Stimulated activated CD4-positive, alpha-beta T cell treated with anti-CD3 and anti-CD28 coated beads, Interleukin-12 subunit alpha, Interleukin-12 subunit beta, amount 100 ng/mL, for 24 hours (primary cell): ENCODE results near the gene CD55.

Experiments
- DNase-seq, 2 experiments: peaks; one replicate each; pipeline ENCODE4 v3.0.0-alpha.2; 2020; ENCODE audit warnings: low read depth in 2 of 2

The CD55 gene

GRCh38 chr1:207321079-207321789 is at the start of gene CD55:
Gene CD55, plus strand, starts transcription at chr1:207321678. Its CDS starts 88 bp downstream, at chr1:207321766.
- DNase-seq = peak; percentile 96 to 97

DNA sequence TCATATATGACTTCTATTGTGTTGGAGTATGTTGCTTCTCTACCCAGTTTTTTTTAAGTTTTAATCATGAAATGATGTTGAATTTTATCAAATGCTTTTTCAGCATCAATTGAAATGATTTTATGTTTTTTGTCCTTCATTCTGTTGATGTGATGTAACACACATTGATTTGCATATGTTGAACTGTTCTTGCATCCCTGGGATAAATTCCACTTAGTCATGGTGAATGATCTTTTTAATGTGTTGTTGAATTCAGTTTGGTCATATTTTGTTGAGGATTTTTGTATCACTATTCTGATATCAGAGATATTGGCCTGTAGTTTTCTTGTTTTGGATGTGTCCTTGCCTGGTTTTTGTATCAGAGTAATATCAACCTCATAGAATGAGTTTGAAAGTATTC is 46.6 kb upstream of the CD55 start:
- DNase-seq = no peak

DNA sequence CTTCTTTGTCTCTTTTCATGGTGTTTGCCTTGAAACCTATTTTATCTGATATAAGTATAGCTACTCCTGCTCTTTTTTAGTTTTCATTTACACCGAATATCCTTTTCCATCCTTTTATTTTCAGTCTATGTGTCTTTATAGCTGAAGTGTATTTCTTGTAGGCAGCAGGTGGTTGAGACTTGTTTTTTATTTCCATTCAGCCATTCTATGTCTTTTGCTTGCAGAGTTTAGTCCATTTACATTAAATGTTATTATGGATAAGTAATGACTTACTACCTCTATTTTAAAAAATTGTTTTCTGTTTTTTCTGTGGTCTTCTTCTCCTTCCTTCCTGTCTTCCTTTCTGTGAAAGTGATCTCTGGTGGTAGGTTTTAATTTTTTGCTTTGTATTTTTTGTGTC is 45.0 kb upstream of the CD55 start:
- DNase-seq = no peak

- DNase-seq = no peak
Measured at GRCh38 chr1:207277241-207277640, 44.2 kb upstream of the CD55 start.

GRCh38 chr1:207279652-207280051 is 41.8 kb upstream of the CD55 start:
- DNase-seq = no peak

DNA sequence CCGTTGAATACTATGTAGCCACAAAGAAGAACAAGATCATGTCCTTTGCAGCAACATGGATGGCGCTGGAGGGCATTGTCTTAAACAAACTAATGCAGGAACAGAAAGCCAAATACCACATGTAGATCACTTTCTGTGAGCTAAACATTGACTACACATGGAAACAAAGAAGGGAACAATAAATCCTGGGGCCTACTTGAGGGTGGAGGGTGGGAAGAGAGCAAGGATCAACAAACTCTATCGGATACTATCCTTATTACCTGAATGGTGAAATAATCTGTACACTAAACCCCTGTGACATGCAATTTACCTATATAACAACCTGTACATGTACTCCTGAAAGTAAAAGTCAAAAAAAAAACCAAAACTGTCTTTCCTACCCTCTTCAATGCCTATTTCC is 40.8 kb upstream of the CD55 start:
- DNase-seq = no peak

DNA sequence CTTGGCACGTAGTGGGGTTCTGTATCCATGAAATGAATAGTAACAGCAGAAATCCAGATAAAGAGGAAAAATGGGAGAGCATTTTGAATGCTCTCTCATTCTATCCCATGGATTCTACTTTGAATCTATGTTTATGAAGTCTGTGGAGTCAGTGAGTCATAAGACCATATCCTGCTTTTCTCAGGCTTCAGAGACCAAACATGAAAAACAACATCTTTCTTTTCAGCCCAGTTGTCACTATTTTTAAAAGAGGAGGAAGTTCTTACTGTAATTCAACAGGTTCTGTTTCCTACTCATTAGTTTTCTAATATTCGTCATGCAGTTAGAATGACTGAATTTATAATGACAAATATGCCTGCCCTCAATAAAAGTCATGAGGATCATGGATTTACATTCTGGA is 39.4 kb upstream of the CD55 start:
- DNase-seq = no peak

GRCh38 chr1:207282496-207283380 is 38.7 kb upstream of the CD55 start:
- DNase-seq = no peak

GRCh38 chr1:207283421-207283820 is 38.1 kb upstream of the CD55 start:
- no peak for DNase-seq

- DNase-seq = no peak
Measured at GRCh38 chr1:207284209-207284897, 37.1 kb upstream of the CD55 start.

DNA sequence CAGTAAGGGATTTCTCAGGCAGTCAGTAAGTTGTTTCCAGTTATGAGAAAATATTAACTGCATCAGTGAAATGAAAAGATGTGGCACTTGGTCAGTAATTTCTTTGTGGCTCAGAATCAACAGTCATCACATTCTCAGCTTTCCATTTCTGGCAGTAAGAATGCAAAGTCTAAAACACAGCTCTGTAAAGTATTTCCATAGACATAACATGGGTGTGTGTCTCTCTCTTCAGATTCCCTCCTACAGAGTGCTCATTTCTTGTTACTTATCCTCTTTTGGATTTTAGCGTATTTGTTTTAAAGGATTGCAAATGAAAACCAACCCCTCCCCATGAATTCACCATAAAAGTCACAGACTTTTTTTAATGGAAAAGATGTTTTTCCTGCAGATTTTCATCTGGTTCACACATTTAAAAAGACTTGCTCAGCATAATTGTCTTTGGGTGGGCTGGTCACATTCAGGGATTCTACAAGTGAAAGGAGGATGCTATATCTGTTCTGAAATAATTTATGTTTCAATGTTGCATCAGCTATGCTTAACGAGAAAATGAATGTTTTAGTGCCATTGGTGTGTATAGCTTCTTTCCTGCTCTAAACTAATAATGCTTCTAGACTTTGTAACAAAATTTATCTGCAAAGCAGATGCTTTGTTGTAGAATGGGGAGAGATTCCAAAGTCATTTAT is 34.6 kb upstream of the CD55 start:
- no peak for DNase-seq

DNA sequence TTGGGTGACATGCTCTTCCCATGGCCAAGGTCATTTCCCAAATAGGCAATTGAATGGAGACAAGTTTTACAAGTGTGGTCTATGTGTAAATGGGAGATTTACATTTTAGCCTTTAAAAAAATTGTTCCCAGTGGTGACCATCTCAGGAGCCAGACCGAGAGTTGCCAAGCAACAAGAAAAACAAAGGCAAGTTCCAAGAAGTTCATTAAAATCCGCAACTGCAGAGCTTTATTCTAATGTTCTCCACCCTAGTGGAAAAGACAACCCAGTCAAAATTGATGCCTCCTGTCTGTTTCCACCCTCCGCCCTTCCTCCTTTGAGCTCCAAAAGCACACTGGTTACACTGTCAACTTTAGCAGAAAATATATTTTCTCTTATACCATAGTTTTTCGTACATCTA is 33.2 kb upstream of the CD55 start:
- DNase-seq = no peak

DNA sequence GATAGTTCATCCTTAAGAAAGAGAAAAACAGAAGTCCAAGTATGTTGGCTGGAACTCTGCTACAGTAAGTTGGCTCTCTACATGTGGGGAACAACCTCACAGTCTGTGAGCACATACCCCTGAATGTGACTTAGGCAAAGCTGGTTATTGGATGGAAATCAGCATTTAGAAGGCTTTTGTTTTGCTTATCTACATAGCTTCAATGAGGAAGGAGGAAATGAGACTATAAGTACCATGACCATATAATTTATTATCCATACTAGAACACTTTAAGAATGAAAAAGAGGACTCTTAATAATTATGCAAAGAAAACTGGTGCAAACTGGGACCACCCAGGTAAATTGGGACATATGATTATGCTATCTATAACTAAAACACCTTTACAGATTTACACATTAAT is 31.7 kb upstream of the CD55 start:
- DNase-seq = no peak

- no peak for DNase-seq
Measured at GRCh38 chr1:207291723-207292122, 29.8 kb upstream of the CD55 start.

- no peak for DNase-seq
Measured at GRCh38 chr1:207298186-207298585, 23.3 kb upstream of the CD55 start.

- no peak for DNase-seq
Measured at GRCh38 chr1:207298636-207299398, 22.7 kb upstream of the CD55 start.

DNA sequence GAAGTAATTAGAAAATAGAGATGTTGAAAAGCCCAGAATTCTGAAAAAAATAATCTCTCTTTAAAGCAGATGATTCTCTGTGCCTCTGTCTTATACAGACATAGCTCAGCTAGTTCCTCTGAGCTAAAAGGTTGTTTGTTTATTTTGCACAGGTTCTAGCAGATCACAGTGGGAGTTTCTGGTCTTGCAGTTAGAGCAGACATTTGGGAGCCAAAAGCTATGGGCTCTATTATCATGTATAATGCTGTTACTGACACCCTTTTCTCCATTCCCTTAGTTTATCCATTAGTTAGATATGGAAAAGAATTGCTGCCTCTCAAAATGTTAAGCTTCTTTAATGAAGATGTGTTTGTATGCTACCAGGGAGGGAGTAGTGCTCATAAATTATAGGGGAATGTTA is 20.5 kb upstream of the CD55 start:
- DNase-seq = no peak

- DNase-seq = no peak
Measured at GRCh38 chr1:207302618-207303393, 18.7 kb upstream of the CD55 start.

GRCh38 chr1:207304710-207305488 is 16.6 kb upstream of the CD55 start:
- no peak for DNase-seq

DNA sequence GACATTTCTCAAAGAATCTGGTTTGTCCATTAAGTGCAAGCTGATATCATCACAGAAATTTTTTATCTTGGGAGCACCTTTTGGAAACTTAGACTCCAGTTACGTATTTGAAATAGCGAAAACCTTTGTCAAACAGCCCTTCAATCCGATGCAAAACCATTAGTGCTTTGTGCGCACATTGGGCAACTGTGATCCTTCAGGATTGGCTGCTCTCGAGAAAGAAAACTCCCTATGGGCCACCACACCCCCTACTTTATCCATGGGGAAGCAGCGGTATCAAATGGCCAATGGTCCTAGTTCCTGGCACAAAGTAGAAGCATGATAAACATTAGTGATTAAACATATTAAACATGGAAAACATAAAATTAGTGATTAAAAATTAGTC is 16.0 kb upstream of the CD55 start:
- DNase-seq = no peak
